Mucosa of stomach (tissue), 1 donor: ENCODE measurements around the gene TRIM16.
"Not testable (repeated sequence)": the region's sequence is repeated elsewhere in the genome, so short reads cannot be mapped to it uniquely, and the experiment has no call there.

ENCODE experiments used
- H3K27me3 ChIP-seq: one replicate; pipeline ENCODE4 v1.7.0; 2013; ENCODE audit warnings: mild to moderate bottlenecking, low read length; ENCODE audit not compliant: control insufficient read depth, insufficient read depth
- H3K36me3 ChIP-seq: one replicate; pipeline ENCODE4 v1.7.0; 2013; ENCODE audit warnings: low read length; ENCODE audit not compliant: control insufficient read depth, insufficient read depth
- H3K4me1 ChIP-seq: one replicate; pipeline ENCODE4 v1.7.0; 2013; ENCODE audit warnings: mild to moderate bottlenecking, low read length; ENCODE audit not compliant: control insufficient read depth, insufficient read depth
- H3K4me3 ChIP-seq: one replicate; pipeline ENCODE4 v1.7.0; 2013; ENCODE audit warnings: low read length
- H3K9ac ChIP-seq: one replicate; pipeline ENCODE4 v1.7.0; 2013; ENCODE audit warnings: mild to moderate bottlenecking, low read length, moderate library complexity
- H3K9me3 ChIP-seq: one replicate; pipeline ENCODE4 v1.7.0; 2013; ENCODE audit warnings: mild to moderate bottlenecking, low read length, moderate library complexity; ENCODE audit not compliant: control insufficient read depth
- donor health status: Pancreatic carcinoma.

The TRIM16 gene

GRCh38 chr17:15654401-15654800, 29.7 kb downstream of the TRIM16 start:
- H3K9me3 ChIP-seq, H3K4me3 ChIP-seq, H3K27me3 ChIP-seq, H3K36me3 ChIP-seq, H3K9ac ChIP-seq: not testable (repeated sequence)
- peaks cover 38% of the 10 kb centered on the region for H3K4me1 ChIP-seq

DNA sequence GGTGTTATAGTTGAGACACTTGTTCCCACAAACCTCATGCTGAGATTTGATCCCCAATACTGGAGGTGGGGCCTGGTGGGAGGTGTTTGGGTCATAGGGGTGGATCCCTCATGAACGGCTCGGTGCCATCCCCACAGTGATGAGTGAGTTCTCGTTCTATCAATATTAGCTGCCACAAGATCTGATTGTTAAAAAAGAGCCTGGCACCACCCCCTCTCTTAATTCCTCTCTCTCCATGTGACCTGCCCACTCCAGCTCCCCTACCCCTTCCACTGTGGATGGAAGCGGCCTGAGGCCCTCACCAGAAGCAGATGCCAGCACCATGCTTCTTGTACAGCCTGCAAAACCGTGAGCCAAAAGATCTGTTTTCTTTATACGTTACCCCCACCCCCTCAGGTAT, 31.2 kb downstream of the TRIM16 start:
- H3K27me3 ChIP-seq, result no peaks in the 10 kb centered on the region
- H3K4me3 ChIP-seq, result no peak overlapping the region
- peaks cover 24% of the 10 kb centered on the region for H3K4me1 ChIP-seq
- H3K36me3 ChIP-seq, result no peaks in the 10 kb centered on the region
- H3K9me3 ChIP-seq, result no peaks in the 10 kb centered on the region
- no peak overlapping the region for H3K9ac ChIP-seq

- no peaks in the 10 kb centered on the region for H3K9me3 ChIP-seq
- peak overlapping the region; percentile 95 for H3K4me3 ChIP-seq
- H3K27me3 ChIP-seq, result no peaks in the 10 kb centered on the region
- peaks cover 19% of the 10 kb centered on the region for H3K4me1 ChIP-seq
- H3K9ac ChIP-seq, result peak overlapping the region; percentile 86
- H3K36me3 ChIP-seq, result no peaks in the 10 kb centered on the region
Measured at GRCh38 chr17:15651583-15652110, 32.5 kb downstream of the TRIM16 start.

DNA sequence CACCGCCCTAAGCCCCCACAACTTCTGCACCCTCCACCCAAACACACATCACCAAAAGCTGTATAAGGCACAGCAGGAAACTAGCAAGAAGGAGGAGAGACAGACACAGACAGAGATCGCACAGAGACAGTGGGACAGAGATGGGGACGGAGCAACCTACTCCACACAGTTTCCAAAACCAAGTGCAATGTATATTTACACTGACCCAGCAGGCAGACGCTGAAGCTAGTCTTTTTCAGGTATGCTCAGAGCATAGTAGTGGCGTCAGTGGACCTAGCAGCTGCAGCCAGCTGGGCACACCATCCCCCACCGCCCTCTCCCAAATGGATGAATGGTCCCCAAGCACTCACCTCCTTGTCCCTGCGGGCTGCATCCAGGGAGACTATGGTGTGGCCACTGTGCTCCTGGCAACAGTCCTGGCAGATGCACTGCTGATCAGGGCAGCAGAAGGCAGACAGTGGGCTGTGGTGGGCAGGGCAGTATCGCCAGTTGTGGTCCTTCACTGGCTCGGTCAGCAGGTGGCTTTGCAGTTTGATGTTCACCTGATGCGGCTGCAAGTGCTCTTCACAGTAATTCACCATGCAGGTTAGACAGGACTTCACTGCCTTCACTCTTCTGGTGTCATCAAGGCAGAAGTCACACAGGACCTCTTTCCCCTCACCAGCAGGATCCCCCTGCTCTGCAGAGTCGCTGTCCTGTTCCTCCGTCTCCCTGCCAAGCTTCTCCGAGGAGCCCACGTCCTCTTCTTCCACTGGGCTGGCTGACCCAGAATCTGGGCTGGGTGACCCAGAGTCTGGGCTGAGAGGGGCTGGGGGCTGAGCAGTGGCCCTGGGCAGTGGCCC, 33.1 kb downstream of the TRIM16 start:
- H3K4me1 ChIP-seq, result peaks cover 14% of the 10 kb centered on the region
- H3K36me3 ChIP-seq, result no peaks in the 10 kb centered on the region
- no peaks in the 10 kb centered on the region for H3K27me3 ChIP-seq
- peak overlapping the region; percentile 95 for H3K4me3 ChIP-seq
- H3K9me3 ChIP-seq, result no peaks in the 10 kb centered on the region
- H3K9ac ChIP-seq, result peak overlapping the region; percentile 86

DNA sequence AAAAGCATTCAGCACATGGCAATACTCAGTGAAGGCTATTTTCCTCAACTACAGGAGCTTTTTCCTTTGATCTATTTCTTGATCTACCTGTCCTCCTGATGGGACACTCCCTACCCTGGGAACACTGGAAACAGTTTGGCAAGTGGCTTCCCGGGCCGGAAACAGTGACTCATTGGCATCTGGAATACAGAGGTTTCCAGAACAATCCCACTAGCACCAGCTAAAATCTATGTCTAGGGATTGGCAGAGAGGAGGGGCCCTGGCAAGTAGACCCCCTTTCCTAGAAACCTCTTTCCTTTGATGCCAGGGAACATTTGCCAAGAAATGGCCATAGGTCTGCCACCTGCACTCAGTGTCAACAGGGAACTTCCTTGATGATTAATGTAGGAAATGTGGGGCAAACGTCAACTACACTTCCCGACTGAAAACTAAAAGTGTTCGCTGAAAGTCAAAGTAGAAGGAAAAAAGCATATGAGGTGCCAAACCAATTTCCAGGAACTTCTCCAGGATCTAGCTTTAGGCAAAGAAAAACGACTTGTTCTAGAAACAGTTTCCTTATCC, 34.2 kb downstream of the TRIM16 start:
- Histone ChIP-seq H3K27me3 (no peaks in the 10 kb centered on the region), H3K9me3 (no peaks in the 10 kb centered on the region), H3K36me3 (no peaks in the 10 kb centered on the region), H3K4me3 (peak overlapping the region; percentile 95), H3K9ac (peak overlapping the region; percentile 86), H3K4me1 (peaks cover 12% of the 10 kb centered on the region)

DNA sequence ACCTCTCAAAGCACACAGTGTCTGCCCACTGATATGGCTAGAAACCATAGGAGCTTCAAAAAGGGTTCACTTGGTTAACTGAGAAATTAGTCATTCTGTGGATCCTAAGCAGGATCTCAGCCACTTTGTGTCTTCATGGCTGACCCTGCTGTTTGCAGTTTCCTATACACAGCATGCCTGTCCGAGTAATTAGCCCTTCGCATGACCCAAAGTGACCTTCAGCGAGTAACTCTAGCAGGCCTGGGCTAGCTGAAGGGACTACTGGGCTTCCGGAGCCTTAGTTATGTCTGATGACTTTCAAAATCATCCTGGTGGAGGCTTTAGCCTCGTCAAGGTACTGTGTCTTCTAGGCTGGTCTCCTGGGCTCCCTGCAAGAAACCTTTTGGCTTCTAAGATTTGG, 35.7 kb downstream of the TRIM16 start:
- Histone ChIP-seq H3K27me3 (no peaks in the 10 kb centered on the region), H3K9me3 (no peaks in the 10 kb centered on the region), H3K4me3 (peak overlapping the region; percentile 3), H3K36me3 (no peaks in the 10 kb centered on the region), H3K4me1 (peaks cover 12% of the 10 kb centered on the region), H3K9ac (peak overlapping the region; percentile 86)

GRCh38 chr17:15645942-15646312, 38.2 kb downstream of the TRIM16 start:
- not testable (repeated sequence) for H3K27me3 ChIP-seq, H3K4me3 ChIP-seq, H3K36me3 ChIP-seq, H3K9me3 ChIP-seq
- Histone ChIP-seq H3K9ac (peak overlapping the region; percentile 59), H3K4me1 (peaks cover 12% of the 10 kb centered on the region)

DNA sequence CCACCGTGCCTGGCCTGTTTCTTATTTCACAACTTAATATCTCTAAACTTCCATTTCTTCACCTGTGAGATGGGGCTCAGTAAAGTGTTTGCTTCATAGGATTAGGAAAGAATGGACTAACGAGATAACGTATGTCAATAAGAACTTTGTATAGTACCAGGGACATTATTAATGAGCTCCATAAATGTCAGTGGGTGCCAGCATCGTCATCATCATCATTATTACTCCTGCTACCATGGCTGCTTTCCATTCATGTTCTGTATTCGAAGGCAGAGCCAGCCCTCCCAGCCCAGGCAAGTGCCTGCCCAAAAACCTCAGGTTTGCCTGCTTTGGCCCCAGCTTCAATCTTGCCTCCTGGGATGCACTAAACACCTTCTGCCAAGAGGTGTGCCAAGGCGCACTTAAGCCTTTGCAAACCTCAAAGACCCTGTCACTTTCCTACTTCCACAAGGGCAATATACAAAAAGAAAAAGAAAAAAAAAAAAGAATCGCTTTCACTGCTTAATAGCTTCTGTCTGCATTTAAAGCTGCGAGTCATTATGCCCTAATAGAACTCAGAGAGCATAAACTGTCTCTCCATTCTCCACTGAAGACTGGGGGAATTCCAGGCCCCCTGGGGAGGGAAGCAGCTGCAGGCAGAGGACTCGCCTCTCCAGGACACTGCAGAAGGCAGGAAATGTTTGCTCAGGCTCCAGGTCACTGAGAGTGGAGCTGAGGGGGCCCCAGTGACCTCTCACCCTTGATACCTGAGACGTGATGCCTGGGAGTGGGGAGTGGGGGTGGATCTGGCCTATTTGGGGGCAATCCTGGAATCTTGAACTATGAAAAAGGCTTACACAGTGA, 38.8 kb downstream of the TRIM16 start:
- H3K9me3 ChIP-seq, H3K27me3 ChIP-seq, H3K4me3 ChIP-seq, H3K36me3 ChIP-seq: not testable (repeated sequence)
- Histone ChIP-seq H3K9ac (peak overlapping the region; percentile 59), H3K4me1 (peaks cover 12% of the 10 kb centered on the region)

- H3K27me3 ChIP-seq, H3K36me3 ChIP-seq, H3K9me3 ChIP-seq, H3K4me3 ChIP-seq, H3K9ac ChIP-seq: not testable (repeated sequence)
- H3K4me1 ChIP-seq, result peaks cover 12% of the 10 kb centered on the region
Measured at GRCh38 chr17:15642505-15643251, 41.4 kb downstream of the TRIM16 start.

DNA sequence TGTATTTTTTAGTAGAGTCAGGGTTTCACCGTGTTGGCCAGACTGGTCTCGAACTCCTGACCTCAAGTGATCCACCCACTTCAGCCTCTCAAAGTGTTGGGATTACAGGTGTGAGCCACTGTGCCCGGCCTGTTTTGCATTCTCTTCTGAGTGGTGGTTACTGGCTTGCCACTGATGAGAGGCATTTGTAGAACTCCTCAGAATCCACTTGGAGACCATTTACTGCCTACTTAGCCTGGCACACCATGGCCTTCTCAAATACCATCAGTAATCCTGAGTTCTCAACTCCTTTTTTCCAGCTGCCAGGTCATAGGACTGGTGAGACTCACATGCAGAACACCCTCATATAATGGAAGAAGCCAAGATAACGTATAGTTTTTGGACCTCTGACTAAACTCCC, 42.1 kb downstream of the TRIM16 start:
- not testable (repeated sequence) for H3K27me3 ChIP-seq, H3K9ac ChIP-seq, H3K4me3 ChIP-seq, H3K9me3 ChIP-seq, H3K36me3 ChIP-seq
- H3K4me1 ChIP-seq, result peaks cover 12% of the 10 kb centered on the region

- not testable (repeated sequence) for H3K4me1 ChIP-seq, H3K36me3 ChIP-seq, H3K9me3 ChIP-seq, H3K4me3 ChIP-seq, H3K27me3 ChIP-seq, H3K9ac ChIP-seq
Measured at GRCh38 chr17:15630930-15631453, 53.1 kb downstream of the TRIM16 start.
